NCI-H1092 treated with DMSO at 0.1 percent for 48 hours (cell line): ENCODE measurements around the gene UQCC2.

Experiments used
- DNase-seq: peaks from one replicate; lab custom pipeline; 2025; lab: John Stamatoyannopoulos, UW

The UQCC2 gene

GRCh38 chr6:33675968-33676367 is 35.5 kb downstream of the UQCC2 start:
- DNase-seq, result no peak

GRCh38 chr6:33673851-33674250 is 37.6 kb downstream of the UQCC2 start:
- no peak for DNase-seq

- no peak for DNase-seq
These were observed 38.7 kb downstream of the UQCC2 start for GRCh38 chr6:33672808-33673207.

- no peak for DNase-seq
These were observed 39.8 kb downstream of the UQCC2 start for GRCh38 chr6:33671744-33672072.

GRCh38 chr6:33670971-33671743 is 40.3 kb downstream of the UQCC2 start:
- DNase-seq, result no peak

GRCh38 chr6:33670086-33670660 is 41.3 kb downstream of the UQCC2 start:
- no peak for DNase-seq

GRCh38 chr6:33668914-33669313 is 42.6 kb downstream of the UQCC2 start:
- DNase-seq, result no peak

GRCh38 chr6:33668328-33668727 is 43.2 kb downstream of the UQCC2 start:
- no peak for DNase-seq

- no peak for DNase-seq
These were observed 43.7 kb downstream of the UQCC2 start for GRCh38 chr6:33667776-33668175.

GRCh38 chr6:33667072-33667471 is 44.4 kb downstream of the UQCC2 start:
- DNase-seq, result no peak

- no peak for DNase-seq
These were observed 45.5 kb downstream of the UQCC2 start for GRCh38 chr6:33665957-33666356.

GRCh38 chr6:33664506-33665057 is 46.9 kb downstream of the UQCC2 start:
- no peak for DNase-seq

GRCh38 chr6:33663727-33664449 is 47.6 kb downstream of the UQCC2 start:
- no peak for DNase-seq

GRCh38 chr6:33663028-33663427 is 48.5 kb downstream of the UQCC2 start:
- no peak for DNase-seq

GRCh38 chr6:33662318-33662717 is 49.2 kb downstream of the UQCC2 start:
- DNase-seq, result no peak

- no peak for DNase-seq
These were observed 50.2 kb downstream of the UQCC2 start for GRCh38 chr6:33661106-33661838.

- no peak for DNase-seq
These were observed 51.5 kb downstream of the UQCC2 start for GRCh38 chr6:33659986-33660385.

- no peak for DNase-seq
These were observed 52.4 kb downstream of the UQCC2 start for GRCh38 chr6:33658982-33659689.

GRCh38 chr6:33656844-33657243 is 54.7 kb downstream of the UQCC2 start:
- no peak for DNase-seq

- DNase-seq, result no peak
These were observed 56.5 kb downstream of the UQCC2 start for GRCh38 chr6:33654831-33655554.

- DNase-seq, result no peak
These were observed 59.5 kb downstream of the UQCC2 start for GRCh38 chr6:33652002-33652401.
